ENCODE measurements around the gene WDR46. TPM values are rescaled to one million over a fixed set of nuclear protein-coding genes. Genes with fewer than 3 reads are reported as not detected.
A peak's percentile ranks its signal among the peaks of the same experiment; 100 is the strongest.

The WDR46 gene
- total and polyA plus RNA-seq, 2 of the 13 experiments (the other 11 are each of a cell fraction or from before 2014, with no cell fraction given) = 47.4 to 105 TPM

DNA sequence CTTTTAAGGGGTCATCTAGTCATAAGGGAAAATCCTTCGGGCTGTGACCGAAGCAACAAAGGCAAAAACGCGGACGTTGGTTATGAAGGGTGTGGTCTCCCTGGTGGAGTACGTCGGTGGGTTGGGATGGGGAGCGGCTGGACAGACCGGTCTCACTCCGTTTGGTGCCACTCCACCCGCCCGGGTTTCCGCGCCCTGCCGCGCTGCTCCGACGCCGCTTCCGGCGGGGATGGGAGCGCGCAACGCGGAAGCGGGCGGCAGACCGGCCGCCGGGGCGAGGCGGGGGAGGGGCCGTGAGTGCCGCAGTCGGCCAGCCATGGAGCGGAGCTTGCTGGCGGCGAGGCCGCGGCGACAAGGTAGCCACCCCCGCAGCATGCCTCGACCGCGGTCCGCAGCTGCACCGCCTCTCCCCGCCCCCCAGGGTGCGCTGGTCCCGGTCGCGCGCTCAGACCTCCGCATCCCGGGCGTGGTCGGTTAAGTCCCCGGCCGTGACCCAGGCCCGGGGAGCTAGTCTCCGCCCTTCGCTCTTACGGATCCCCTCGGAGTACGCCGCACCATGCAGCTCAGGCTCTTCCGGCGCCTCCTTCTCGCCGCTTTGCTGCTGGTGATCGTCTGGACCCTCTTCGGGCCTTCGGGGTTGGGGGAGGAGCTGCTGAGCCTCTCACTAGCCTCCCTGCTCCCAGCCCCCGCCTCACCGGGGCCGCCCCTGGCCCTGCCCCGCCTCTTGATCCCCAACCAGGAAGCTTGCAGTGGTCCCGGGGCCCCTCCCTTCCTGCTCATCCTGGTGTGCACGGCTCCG is 12.0 kb downstream of the WDR46 start, which contains the start of gene B3GALT4:
B3GALT4 (plus strand) TSS at position 260 of the 799 bp plus-strand sequence; CDS start at position 557, 297 bp downstream.
- Histone ChIP-seq H2AFZ (ENCODE audit: low read length) (no peak within 1 kb of the TSS), H3K27ac (ENCODE audit: extremely low read length, insufficient read depth, low read length) (no peak within 1 kb of the TSS), H4K20me1 (ENCODE audit: insufficient read depth, low read length) (peaks cover 33% of the 10 kb centered on the region), H3K79me2 (ENCODE audit: insufficient read depth, low read length) (peaks cover 34% of the 10 kb centered on the region), H3K4me3 (replicated peaks in 1 of 3; ENCODE audit: insufficient read depth in 1 of 3, low read depth in 2 of 3, low read length in 3 of 3) (no peak within 1 kb of the TSS), H3K9me3 (ENCODE audit: low read length) (no peaks in the 10 kb centered on the region), H3K27me3 (ENCODE audit: control insufficient read depth in 1 of 2, insufficient read depth in 2 of 2, low read length in 2 of 2) (no peaks in the 10 kb centered on the region; a peak in 1 of 5 replicates), H3K4me2 (ENCODE audit: low read depth, low read length) (no peak within 1 kb of the TSS), H3K36me3 (replicated peaks in 1 of 2; ENCODE audit: control insufficient read depth in 1 of 2, insufficient read depth in 2 of 2, low read length in 2 of 2) (peaks cover 20 to 59% of the 10 kb centered on the region in 2 experiments), H3K4me1 (ENCODE audit: insufficient read depth, low read length) (peaks cover 31% of the 10 kb centered on the region), H3K9ac (ENCODE audit: insufficient read depth, low read depth, low read length) (no peak within 1 kb of the TSS)
- ATAC-seq = peak; percentile 10
- ChIA-PET POLR2A (interaction anchor here (0.6 to 3.5 kb wide), 12 partner anchors 10 to 1138 kb away, joined by 3 to 17 read pairs (median 4); partner anchors contain the start of genes PFDN6, PHF1, RGL2 and WDR46), CTCF (ENCODE audit: low intra/inter-chr PET ratio, low total read pairs) (interaction anchor here (1.3 kb wide), 1 partner anchor 130 kb away, joined by 4 read pairs; no protein-coding TSS in a partner anchor)
- intact Hi-C loops (cut with micrococcal nuclease; ENCODE audit: unreplicated experiment) (no loop called here), in situ Hi-C loops (cut with HindIII; ENCODE audit: extremely low pct_ligation_motif_present, low pct_unique_long_range_greater_than_20kb) (loop anchor here (25.0 kb wide), 1 partner anchor 135 kb away; the partner anchor contains the start of genes CUTA, PHF1 and SYNGAP1)
- BruUV-seq (replicated peaks) = no TSS peak
- FAIRE-seq = no peak
- WGBS (ENCODE audit: low lambda C conversion rate) = 96% methylated on average over 78 of the region's 80 CpGs
- DNase-seq (ENCODE audit: low spot score) = no peak
- TF ChIP-seq MAZ (IDR thresholded peaks at IDR 0.05; ENCODE audit: borderline replicate concordance, low read depth, low read length) (no peak), MAZ (CRISPR knock-in tag; IDR thresholded peaks at IDR 0.05; ENCODE audit: low read depth) (peak; percentile 48; the same call in 1 of the 2 replicates), SNRNP70 (IDR thresholded peaks at IDR 0.05; ENCODE audit: low read depth, low read length) (no peak), SSRP1 (CRISPR knock-in tag; IDR thresholded peaks at IDR 0.05) (peak; percentile 27), ZBTB38 (CRISPR knock-in tag; IDR thresholded peaks at IDR 0.05) (peak; percentile 89), IKZF4 (CRISPR knock-in tag; IDR thresholded peaks at IDR 0.05; ENCODE audit: borderline replicate concordance, low read depth, not compliant biosample characterization) (no peak), KDM3A (CRISPR knock-in tag; IDR thresholded peaks at IDR 0.05; ENCODE audit: low read depth) (0 out of 2 replicates have a peak, but pooled peaks have one; percentile 20), ISL2 (CRISPR knock-in tag; IDR thresholded peaks at IDR 0.05) (no peak), DNMT1 (CRISPR knock-in tag; IDR thresholded peaks at IDR 0.05) (no peak), EEA1 (CRISPR knock-in tag; IDR thresholded peaks at IDR 0.05; ENCODE audit: borderline replicate concordance) (no peak), ZNF136 (CRISPR knock-in tag; IDR thresholded peaks at IDR 0.05; ENCODE audit: low read depth) (no peak)
- TF ChIP-seq, protein P1, sequence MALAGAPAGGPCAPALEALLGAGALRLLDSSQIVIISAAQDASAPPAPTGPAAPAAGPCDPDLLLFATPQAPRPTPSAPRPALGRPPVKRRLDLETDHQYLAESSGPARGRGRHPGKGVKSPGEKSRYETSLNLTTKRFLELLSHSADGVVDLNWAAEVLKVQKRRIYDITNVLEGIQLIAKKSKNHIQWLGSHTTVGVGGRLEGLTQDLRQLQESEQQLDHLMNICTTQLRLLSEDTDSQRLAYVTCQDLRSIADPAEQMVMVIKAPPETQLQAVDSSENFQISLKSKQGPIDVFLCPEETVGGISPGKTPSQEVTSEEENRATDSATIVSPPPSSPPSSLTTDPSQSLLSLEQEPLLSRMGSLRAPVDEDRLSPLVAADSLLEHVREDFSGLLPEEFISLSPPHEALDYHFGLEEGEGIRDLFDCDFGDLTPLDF (CRISPR knock-in tag; IDR thresholded peaks at IDR 0.05) = no peak
- TF ChIP-seq, protein P2, sequence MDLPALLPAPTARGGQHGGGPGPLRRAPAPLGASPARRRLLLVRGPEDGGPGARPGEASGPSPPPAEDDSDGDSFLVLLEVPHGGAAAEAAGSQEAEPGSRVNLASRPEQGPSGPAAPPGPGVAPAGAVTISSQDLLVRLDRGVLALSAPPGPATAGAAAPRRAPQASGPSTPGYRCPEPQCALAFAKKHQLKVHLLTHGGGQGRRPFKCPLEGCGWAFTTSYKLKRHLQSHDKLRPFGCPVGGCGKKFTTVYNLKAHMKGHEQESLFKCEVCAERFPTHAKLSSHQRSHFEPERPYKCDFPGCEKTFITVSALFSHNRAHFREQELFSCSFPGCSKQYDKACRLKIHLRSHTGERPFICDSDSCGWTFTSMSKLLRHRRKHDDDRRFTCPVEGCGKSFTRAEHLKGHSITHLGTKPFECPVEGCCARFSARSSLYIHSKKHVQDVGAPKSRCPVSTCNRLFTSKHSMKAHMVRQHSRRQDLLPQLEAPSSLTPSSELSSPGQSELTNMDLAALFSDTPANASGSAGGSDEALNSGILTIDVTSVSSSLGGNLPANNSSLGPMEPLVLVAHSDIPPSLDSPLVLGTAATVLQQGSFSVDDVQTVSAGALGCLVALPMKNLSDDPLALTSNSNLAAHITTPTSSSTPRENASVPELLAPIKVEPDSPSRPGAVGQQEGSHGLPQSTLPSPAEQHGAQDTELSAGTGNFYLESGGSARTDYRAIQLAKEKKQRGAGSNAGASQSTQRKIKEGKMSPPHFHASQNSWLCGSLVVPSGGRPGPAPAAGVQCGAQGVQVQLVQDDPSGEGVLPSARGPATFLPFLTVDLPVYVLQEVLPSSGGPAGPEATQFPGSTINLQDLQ (CRISPR knock-in tag; IDR thresholded peaks at IDR 0.05) = no peak
- TF ChIP-seq, protein P3, sequence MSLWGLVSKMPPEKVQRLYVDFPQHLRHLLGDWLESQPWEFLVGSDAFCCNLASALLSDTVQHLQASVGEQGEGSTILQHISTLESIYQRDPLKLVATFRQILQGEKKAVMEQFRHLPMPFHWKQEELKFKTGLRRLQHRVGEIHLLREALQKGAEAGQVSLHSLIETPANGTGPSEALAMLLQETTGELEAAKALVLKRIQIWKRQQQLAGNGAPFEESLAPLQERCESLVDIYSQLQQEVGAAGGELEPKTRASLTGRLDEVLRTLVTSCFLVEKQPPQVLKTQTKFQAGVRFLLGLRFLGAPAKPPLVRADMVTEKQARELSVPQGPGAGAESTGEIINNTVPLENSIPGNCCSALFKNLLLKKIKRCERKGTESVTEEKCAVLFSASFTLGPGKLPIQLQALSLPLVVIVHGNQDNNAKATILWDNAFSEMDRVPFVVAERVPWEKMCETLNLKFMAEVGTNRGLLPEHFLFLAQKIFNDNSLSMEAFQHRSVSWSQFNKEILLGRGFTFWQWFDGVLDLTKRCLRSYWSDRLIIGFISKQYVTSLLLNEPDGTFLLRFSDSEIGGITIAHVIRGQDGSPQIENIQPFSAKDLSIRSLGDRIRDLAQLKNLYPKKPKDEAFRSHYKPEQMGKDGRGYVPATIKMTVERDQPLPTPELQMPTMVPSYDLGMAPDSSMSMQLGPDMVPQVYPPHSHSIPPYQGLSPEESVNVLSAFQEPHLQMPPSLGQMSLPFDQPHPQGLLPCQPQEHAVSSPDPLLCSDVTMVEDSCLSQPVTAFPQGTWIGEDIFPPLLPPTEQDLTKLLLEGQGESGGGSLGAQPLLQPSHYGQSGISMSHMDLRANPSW (CRISPR knock-in tag; IDR thresholded peaks at IDR 0.05; ENCODE audit: borderline replicate concordance) = no peak
- TF ChIP-seq, protein P4, sequence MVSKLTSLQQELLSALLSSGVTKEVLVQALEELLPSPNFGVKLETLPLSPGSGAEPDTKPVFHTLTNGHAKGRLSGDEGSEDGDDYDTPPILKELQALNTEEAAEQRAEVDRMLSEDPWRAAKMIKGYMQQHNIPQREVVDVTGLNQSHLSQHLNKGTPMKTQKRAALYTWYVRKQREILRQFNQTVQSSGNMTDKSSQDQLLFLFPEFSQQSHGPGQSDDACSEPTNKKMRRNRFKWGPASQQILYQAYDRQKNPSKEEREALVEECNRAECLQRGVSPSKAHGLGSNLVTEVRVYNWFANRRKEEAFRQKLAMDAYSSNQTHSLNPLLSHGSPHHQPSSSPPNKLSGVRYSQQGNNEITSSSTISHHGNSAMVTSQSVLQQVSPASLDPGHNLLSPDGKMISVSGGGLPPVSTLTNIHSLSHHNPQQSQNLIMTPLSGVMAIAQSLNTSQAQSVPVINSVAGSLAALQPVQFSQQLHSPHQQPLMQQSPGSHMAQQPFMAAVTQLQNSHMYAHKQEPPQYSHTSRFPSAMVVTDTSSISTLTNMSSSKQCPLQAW (CRISPR knock-in tag; IDR thresholded peaks at IDR 0.05) = no peak
